Mesothelial cell of epicardium (in vitro differentiated cells): Measurements from ENCODE around the gene METTL16. TPM values are rescaled to one million over a fixed set of nuclear protein-coding genes. Genes with fewer than 3 reads are reported as not detected.

ENCODE experiments used
- DNase-seq, 2 experiments: peaks; one replicate each; pipeline ENCODE4 v3.0.0; 2021; ENCODE audit warnings: low spot score in 2 of 2; ENCODE audit not compliant: unreplicated experiment in 2 of 2
- H3K27ac Mint-ChIP-seq: 2 replicates; pipeline ENCODE4 v1.8.0; 2021; ENCODE audit warnings: mixed read lengths
- H3K27me3 Mint-ChIP-seq: 2 replicates; pipeline ENCODE4 v1.8.0; 2021; ENCODE audit warnings: low read depth, mixed read lengths
- H3K36me3 Mint-ChIP-seq: 2 replicates; pipeline ENCODE4 v1.8.0; 2021; ENCODE audit warnings: mixed read lengths
- H3K4me1 Mint-ChIP-seq: 2 replicates; pipeline ENCODE4 v1.8.0; 2021; ENCODE audit warnings: mixed read lengths
- H3K4me3 Mint-ChIP-seq: 2 replicates; pipeline ENCODE4 v1.8.0; 2021; ENCODE audit warnings: mild to moderate bottlenecking, moderate library complexity, mixed read lengths
- H3K9me3 Mint-ChIP-seq: 2 replicates; pipeline ENCODE4 v1.8.0; 2021; ENCODE audit warnings: mixed read lengths
- CTCF ChIP-seq: fragments of 200-600 bp; sonication (generic); IDR thresholded peaks from one replicate; pipeline ENCODE4 v1.5.0; 2021; ENCODE audit warnings: antibody characterized with exemption; ENCODE audit not compliant: unreplicated experiment
- total RNA-seq: library from RNA; stranded (reverse); gene quantifications from 3 replicates; pipeline ENCODE4 v1.2.1, GENCODE V29; 2021

Gene METTL16
- total RNA-seq, 1 donor from 2014 or later: 42.3 TPM

- Mint-ChIP-seq H3K27me3 (no peaks in the 10 kb centered on the region), H3K36me3 (peaks cover 3% of the 10 kb centered on the region), H3K9me3 (no peaks in the 10 kb centered on the region), H3K4me3 (no peak overlapping the region), H3K27ac (peak overlapping the region; percentile 39), H3K4me1 (peaks cover 8% of the 10 kb centered on the region)
- no peak for DNase-seq
- no peak for TF ChIP-seq CTCF
These were observed 137.0 kb downstream of the METTL16 start for GRCh38 chr17:2374549-2375285.

- no peak for DNase-seq
- no peak for TF ChIP-seq CTCF
- Mint-ChIP-seq H3K27ac (no peak overlapping the region), H3K4me3 (no peak overlapping the region), H3K36me3 (no peaks in the 10 kb centered on the region), H3K4me1 (peaks cover 8% of the 10 kb centered on the region), H3K9me3 (no peaks in the 10 kb centered on the region), H3K27me3 (no peaks in the 10 kb centered on the region)
These were observed 138.5 kb downstream of the METTL16 start for GRCh38 chr17:2373179-2373578.

- H3K4me1 Mint-ChIP-seq: peaks cover 8% of the 10 kb centered on the region
- H3K36me3 Mint-ChIP-seq: no peaks in the 10 kb centered on the region
- DNase-seq: no peak
- H3K9me3 Mint-ChIP-seq: no peaks in the 10 kb centered on the region
- H3K4me3 Mint-ChIP-seq: no peak overlapping the region
- no peaks in the 10 kb centered on the region for H3K27me3 Mint-ChIP-seq
- no peak for TF ChIP-seq CTCF
- H3K27ac Mint-ChIP-seq: no peak overlapping the region
These were observed 139.0 kb downstream of the METTL16 start for GRCh38 chr17:2372681-2373080.

- H3K27ac Mint-ChIP-seq: no peak overlapping the region
- no peaks in the 10 kb centered on the region for H3K27me3 Mint-ChIP-seq
- peaks cover 8% of the 10 kb centered on the region for H3K4me1 Mint-ChIP-seq
- DNase-seq: no peak
- H3K4me3 Mint-ChIP-seq: no peak overlapping the region
- H3K9me3 Mint-ChIP-seq: no peaks in the 10 kb centered on the region
- no peaks in the 10 kb centered on the region for H3K36me3 Mint-ChIP-seq
- TF ChIP-seq CTCF: no peak
These were observed 139.5 kb downstream of the METTL16 start for GRCh38 chr17:2372180-2372579.

GRCh38 chr17:2371183-2372130 is 140.2 kb downstream of the METTL16 start:
- no peaks in the 10 kb centered on the region for H3K9me3 Mint-ChIP-seq

More at GRCh38 chr17:2371183-2372130, 140.2 kb downstream of the METTL16 start:
- H3K4me3 Mint-ChIP-seq: no peak overlapping the region
- no peaks in the 10 kb centered on the region for H3K27me3 Mint-ChIP-seq
- peaks cover 8% of the 10 kb centered on the region for H3K4me1 Mint-ChIP-seq
- no peak for DNase-seq
- no peak overlapping the region for H3K27ac Mint-ChIP-seq
- no peak for TF ChIP-seq CTCF
- H3K36me3 Mint-ChIP-seq: peaks cover 2% of the 10 kb centered on the region
